Measurements from ENCODE around the gene CLIP3. TPM values are rescaled to one million over a fixed set of nuclear protein-coding genes. Genes with fewer than 3 reads are reported as not detected.

CLIP3 gene
- total RNA-seq, 1 experiment from 2014 or later: 3.1 TPM

DNA sequence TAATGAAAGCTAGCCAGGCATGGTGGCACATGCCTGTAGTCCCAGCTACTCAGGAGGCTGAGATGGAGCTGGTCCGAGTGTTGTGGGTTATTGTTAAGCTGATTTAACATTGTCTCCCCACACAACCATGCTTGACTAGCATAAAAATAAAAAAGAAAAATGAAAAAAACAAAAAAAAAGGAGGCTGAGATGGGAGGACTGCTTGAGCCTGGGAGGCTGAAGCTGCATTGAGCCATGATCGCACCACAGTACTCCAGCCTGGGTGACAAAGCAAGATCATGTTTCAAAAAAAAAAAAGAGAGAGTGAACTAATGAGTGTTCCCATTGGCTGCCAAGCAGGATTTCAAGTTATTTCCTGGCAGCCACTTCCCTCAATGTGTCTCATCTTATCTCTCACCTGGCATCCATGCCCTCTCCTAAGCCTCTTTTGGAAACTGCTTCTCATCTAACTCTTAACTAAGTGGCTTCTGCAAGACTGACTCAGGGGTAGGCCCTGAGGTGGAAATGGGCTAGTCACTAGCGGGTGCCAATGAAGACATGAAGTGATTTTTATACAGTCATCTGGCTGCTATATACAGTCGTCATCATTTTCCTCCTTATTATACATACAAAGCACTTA, 16.5 kb upstream of the CLIP3 start:
- Mint-ChIP-seq H3K4me3 (ENCODE audit: low read depth, unreplicated experiment) (no peak overlapping the region), H3K9me3 (ENCODE audit: low read depth, unreplicated experiment) (no peaks in the 10 kb centered on the region), H3K27me3 (ENCODE audit: unreplicated experiment) (no peaks in the 10 kb centered on the region), H3K36me3 (ENCODE audit: insufficient read depth, unreplicated experiment) (peaks cover 9% of the 10 kb centered on the region), H3K27ac (ENCODE audit: unreplicated experiment) (no peak overlapping the region), H3K4me1 (ENCODE audit: low read depth, unreplicated experiment) (no peaks in the 10 kb centered on the region)
- BruUV-seq (replicated peaks): no TSS peak
- DNase-seq: no peak
- intact Hi-C loops (cut with micrococcal nuclease; ENCODE audit: unreplicated experiment): no loop called here
- CTCF ChIA-PET: interaction anchor here (0.7 kb wide), 1 partner anchor 596 kb away, joined by 4 read pairs; no protein-coding TSS in a partner anchor
- TF ChIP-seq, protein P1, sequence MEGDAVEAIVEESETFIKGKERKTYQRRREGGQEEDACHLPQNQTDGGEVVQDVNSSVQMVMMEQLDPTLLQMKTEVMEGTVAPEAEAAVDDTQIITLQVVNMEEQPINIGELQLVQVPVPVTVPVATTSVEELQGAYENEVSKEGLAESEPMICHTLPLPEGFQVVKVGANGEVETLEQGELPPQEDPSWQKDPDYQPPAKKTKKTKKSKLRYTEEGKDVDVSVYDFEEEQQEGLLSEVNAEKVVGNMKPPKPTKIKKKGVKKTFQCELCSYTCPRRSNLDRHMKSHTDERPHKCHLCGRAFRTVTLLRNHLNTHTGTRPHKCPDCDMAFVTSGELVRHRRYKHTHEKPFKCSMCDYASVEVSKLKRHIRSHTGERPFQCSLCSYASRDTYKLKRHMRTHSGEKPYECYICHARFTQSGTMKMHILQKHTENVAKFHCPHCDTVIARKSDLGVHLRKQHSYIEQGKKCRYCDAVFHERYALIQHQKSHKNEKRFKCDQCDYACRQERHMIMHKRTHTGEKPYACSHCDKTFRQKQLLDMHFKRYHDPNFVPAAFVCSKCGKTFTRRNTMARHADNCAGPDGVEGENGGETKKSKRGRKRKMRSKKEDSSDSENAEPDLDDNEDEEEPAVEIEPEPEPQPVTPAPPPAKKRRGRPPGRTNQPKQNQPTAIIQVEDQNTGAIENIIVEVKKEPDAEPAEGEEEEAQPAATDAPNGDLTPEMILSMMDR (IDR thresholded peaks at IDR 0.05; ENCODE audit: unreplicated experiment): no peak

DNA sequence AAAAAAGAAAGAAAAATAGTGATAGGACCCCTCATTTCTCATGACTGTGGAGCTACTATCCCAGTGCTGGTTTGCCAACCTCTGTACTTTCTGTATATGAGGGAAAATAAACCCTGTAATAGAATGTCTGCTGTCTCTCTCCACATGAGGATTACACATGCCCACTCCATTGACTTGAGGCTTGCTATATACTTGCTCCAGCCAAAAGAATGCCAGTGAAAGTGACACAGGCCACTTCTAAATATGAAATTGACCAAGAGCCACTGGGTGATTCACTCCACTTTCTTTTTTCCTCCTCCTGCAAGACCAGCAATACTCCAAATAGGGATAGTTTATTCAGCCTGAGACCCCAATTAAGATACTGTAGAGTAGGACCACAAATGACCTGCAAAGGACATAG, 15.2 kb upstream of the CLIP3 start:
- no peaks in the 10 kb centered on the region for H3K27me3 Mint-ChIP-seq (ENCODE audit: unreplicated experiment)
- no TSS peak for BruUV-seq (replicated peaks)

DNA sequence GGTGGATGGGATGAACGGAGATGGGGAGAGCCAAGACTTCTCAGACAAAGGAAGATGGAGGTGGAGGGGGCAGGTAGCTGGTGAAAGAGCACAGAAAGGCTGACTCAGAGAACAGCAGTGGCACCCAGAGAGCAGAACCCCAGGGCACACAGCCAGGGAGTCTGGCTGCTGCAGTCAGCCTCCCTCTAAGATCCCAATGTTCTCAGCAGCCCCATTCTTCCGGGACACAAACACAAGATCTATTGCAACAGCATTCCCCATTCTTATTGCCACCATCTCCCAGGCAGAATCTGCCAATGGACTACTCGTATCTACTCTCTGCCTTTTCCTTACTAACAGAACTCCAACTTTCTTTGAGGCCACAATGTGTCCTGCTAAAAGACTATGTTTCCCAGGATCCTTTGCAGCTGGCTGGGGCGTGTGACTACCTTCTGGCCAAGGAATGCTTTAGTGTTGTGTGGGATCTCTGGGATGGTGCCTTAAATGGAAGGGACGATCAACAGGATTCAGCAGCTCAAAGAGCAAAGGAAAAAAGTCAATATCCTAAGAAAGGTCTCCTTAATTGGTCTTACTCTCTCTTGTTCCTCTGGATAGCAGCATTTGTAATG, 13.9 kb upstream of the CLIP3 start:
- TF ChIP-seq, protein P1 (IDR thresholded peaks at IDR 0.05; ENCODE audit: unreplicated experiment): no peak
- H3K36me3 Mint-ChIP-seq (ENCODE audit: insufficient read depth, unreplicated experiment): no peaks in the 10 kb centered on the region
- no peak overlapping the region for H3K4me3 Mint-ChIP-seq (ENCODE audit: low read depth, unreplicated experiment)
- CTCF ChIA-PET: no interaction called here
- H3K27me3 Mint-ChIP-seq (ENCODE audit: unreplicated experiment): no peaks in the 10 kb centered on the region
- no peaks in the 10 kb centered on the region for H3K9me3 Mint-ChIP-seq (ENCODE audit: low read depth, unreplicated experiment)
- no peak overlapping the region for H3K27ac Mint-ChIP-seq (ENCODE audit: unreplicated experiment)
- BruUV-seq (replicated peaks): no TSS peak
- no peak for DNase-seq
- intact Hi-C loops (cut with micrococcal nuclease; ENCODE audit: unreplicated experiment): no loop called here
- no peaks in the 10 kb centered on the region for H3K4me1 Mint-ChIP-seq (ENCODE audit: low read depth, unreplicated experiment)

More for the DNA sequence above, 15.2 kb upstream of the CLIP3 start:
- DNase-seq: no peak
- intact Hi-C loops (cut with micrococcal nuclease; ENCODE audit: unreplicated experiment): no loop called here
- Mint-ChIP-seq H3K36me3 (ENCODE audit: insufficient read depth, unreplicated experiment) (no peaks in the 10 kb centered on the region), H3K4me3 (ENCODE audit: low read depth, unreplicated experiment) (no peak overlapping the region), H3K9me3 (ENCODE audit: low read depth, unreplicated experiment) (no peaks in the 10 kb centered on the region), H3K4me1 (ENCODE audit: low read depth, unreplicated experiment) (no peaks in the 10 kb centered on the region), H3K27ac (ENCODE audit: unreplicated experiment) (no peak overlapping the region)
- TF ChIP-seq, protein P1 (IDR thresholded peaks at IDR 0.05; ENCODE audit: unreplicated experiment): no peak
- CTCF ChIA-PET: no interaction called here

- intact Hi-C loops (cut with micrococcal nuclease; ENCODE audit: unreplicated experiment): no loop called here
- peaks cover 6% of the 10 kb centered on the region for H3K36me3 Mint-ChIP-seq (ENCODE audit: insufficient read depth, unreplicated experiment)
- H3K4me1 Mint-ChIP-seq (ENCODE audit: low read depth, unreplicated experiment): no peaks in the 10 kb centered on the region
- no TSS peak for BruUV-seq (replicated peaks)
- CTCF ChIA-PET: no interaction called here
- no peak overlapping the region for H3K4me3 Mint-ChIP-seq (ENCODE audit: low read depth, unreplicated experiment)
- no peaks in the 10 kb centered on the region for H3K9me3 Mint-ChIP-seq (ENCODE audit: low read depth, unreplicated experiment)
- no peak overlapping the region for H3K27ac Mint-ChIP-seq (ENCODE audit: unreplicated experiment)
- H3K27me3 Mint-ChIP-seq (ENCODE audit: unreplicated experiment): no peaks in the 10 kb centered on the region
- DNase-seq: no peak
- TF ChIP-seq, protein P1 (IDR thresholded peaks at IDR 0.05; ENCODE audit: unreplicated experiment): no peak
Measured at GRCh38 chr19:36043952-36044351, 11.3 kb upstream of the CLIP3 start.

All from Calu3 (cell line).